ENCODE data around the gene KRTAP5-6. TPM values are rescaled to one million over a fixed set of nuclear protein-coding genes. Genes with fewer than 3 reads are reported as not detected.

The KRTAP5-6 gene, protein sequence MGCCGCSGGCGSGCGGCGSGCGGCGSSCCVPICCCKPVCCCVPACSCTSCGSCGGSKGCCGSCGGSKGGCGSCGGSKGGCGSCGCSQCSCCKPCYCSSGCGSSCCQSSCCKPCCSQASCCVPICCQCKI
- total RNA-seq = not detected

DNA sequence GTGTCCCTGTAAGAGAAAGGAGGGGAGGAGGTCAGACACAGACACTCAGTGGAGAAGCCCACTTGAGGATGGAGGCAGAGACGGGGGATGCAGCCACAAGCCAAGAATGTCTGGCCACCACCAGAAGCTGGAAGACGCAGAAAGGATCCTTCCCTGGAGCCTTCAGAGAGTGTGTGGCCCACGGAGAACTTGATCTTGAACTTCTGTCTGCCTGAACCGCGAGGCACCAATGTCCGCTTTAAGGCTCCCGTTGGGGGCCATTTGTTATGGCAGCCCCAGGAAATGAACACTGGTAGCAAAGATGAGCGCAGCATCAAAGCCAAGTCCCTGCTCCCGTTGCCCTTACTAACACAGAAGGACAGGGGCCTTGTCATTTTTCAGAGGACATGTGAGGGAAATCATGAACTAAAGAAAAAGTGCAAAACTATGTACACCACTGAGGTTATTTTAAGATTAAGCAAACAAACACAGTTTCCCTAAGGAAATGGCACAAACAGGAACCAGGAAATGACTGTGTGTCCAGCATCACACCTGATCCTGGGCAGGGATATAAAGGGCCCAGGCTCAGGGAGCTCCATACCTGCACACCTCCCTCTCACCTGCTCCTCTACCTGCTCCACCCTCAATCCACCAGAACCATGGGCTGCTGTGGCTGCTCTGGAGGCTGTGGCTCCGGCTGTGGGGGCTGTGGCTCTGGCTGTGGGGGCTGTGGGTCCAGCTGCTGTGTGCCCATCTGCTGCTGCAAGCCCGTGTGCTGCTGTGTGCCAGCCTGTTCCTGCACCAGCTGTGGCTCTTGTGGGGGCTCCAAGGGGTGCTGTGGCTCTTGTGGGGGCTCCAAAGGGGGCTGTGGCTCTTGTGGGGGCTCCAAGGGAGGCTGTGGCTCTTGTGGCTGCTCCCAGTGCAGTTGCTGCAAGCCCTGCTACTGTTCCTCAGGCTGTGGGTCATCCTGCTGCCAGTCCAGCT is at the start of gene KRTAP5-6:
KRTAP5-6 (plus strand) TSS at position 588 of the 963 bp plus-strand sequence; CDS start at position 639, 51 bp downstream.
- no peak for FAIRE-seq
- DNase-seq (ENCODE audit: low spot score in 2 of 2) = no peak

DNA sequence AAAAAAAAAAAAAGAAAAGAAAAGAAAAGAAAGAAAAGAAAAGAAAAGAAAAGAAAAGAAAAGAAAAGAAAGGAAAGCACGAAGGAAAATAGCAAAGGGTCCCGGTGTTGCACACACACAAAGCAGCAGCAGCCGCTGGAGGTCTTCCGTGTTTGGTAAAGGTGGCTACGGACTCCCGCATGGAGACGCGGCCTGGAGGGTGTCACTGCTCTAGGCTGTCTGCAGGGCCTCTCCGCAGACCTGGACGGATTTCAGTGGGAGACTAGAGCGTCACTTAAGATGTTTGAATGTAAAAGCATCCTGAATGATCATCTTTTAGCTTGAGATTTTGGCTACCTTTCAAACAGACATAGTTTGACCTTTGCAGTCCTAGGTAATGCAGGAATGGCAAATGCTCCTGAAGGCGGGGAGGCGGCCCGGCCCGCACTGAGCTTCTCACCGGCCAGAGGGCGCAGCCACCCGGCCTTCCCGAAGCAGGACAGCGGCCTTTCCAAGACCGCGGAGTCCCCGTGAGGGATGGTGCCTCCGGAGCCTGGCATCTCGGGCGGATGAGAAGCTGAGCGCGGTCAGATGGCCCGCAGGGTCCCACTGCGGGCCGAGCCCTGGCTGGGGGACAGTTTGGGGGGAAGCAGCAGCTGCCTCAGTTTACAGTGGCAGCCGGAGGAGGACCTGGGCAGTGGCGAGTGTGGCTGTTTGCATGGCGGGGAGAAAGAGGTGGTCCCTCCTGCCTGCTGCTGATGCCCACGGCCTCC is 48.9 kb upstream of the KRTAP5-6 start:
- DNase-seq (ENCODE audit: low spot score in 2 of 2) (no peak), FAIRE-seq (no peak)

DNA sequence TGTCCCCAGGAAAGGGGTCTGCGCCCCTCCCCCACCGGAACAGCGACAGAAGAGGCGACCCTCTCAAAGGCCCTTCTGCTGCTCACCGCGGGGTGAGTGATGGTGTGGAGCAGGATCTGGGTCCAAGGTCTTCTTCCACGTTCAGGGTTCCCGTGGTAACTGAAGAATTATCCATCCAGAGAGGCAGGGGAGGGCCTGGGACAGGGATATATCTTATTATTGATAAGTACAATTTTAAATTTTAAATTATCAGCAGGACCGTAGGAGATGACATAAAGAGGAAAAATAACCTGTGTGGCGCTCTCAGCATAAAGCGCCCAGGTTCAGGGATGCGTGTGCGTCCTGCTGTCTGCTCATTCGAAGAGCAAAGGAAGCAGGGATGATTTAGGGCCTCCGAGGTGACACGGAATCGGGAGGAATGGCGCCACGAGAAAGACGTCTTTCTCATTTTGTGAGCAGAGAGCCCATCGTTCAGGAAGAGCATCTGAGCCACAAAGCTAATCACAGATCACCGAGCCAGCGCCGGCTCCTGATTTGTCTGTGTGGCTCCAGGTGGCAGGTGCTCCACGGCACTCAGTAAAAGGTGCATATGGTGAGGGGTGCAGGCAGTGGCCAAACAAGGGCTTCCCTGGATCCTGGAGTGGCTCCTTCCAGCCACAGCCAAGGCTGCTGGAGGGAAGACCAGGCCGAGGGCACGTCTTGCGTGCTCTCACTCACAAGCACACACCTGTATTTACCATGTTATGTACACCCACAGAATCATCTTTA is 48.2 kb upstream of the KRTAP5-6 start:
- DNase-seq (ENCODE audit: low spot score in 2 of 2) = no peak
- FAIRE-seq = no peak

DNA sequence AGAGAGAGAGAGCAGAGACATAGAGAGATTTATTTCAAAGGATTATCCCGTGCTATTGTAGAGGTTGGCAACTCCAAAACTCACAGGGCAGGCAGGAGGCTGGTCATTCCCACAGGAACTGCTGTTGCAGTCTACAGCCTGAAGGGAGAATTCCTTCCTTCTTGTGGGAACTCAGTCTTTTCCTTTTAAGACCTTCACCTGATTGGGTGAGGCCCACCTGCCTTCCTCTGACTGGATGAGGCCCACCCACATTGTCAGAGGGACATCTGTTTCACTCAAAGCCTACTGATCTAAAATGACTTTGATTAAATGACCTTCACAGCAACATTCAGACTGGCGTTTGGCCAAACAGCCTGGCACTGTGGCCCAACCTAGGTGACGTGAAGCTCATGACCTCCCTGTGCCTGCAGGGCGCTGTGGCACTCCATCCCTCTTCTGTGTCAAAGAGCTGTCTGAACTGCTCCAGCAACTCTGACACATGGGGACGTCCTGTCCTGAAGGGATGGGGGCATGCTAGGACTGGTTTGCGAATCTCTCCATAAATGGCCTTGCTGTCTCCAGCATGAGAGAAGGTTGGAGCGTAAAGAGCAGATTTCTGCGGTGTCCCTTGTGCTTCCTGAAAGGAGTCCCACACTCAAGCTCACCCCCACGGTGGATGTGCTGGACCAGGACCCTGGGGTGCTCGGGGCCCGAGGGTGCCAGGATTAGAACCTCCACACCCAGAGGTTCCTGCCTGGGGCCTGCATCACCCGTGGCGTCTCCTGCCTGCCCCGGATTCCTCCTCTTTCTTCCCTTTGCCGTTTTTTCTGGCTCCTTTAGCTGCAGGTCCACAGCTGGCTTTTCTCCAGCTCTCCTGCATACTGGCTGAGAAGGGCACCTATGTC is 46.7 kb upstream of the KRTAP5-6 start:
- no peak for DNase-seq (ENCODE audit: low spot score in 2 of 2)
- no peak for FAIRE-seq

DNA sequence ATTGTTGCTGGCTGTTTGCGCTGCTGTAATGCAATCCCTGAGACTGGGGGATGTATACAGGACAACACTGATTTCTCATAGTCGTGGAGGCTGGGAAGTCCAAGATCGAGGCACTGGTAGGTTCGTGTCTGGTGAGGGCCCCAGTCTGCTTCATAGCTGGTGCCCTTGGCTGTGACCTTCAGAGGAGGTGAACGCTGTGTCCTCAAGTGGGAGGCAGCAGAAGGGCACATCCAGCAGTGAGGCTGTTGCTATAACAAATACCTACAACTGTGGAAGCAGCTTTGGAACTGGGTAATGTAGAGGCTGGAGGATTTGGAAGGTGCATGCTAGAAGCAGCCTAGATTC is 46.1 kb upstream of the KRTAP5-6 start:
- FAIRE-seq = no peak
- DNase-seq (ENCODE audit: low spot score in 2 of 2) = no peak

DNA sequence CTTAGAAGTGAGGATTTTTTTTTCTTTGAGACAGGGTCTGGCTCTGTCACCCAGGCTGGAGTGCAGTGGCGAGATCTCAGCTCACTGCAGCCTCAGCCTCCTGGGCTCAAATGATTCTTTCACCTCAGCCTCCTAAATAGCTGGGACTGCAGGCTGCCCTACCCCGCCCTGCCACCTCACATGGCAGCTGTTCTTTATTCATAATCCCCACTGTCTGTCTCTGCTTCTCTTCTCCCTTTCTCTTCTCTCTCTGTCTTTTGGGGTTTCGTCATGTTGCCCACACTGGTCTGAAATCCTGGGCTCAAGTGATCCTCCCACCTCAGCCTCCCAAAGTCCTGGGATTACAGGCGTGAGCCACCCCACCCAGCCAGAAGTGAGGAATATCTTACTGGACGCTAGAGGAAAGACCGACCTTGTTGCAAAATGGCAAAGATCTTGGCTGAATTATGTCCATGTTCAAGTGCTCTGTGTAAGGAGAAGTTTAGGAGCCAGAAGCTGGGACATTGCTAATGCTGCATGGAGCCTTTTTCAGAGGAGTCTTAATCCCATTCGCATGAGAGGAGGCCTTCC is 45.5 kb upstream of the KRTAP5-6 start:
- DNase-seq (ENCODE audit: low spot score in 2 of 2) (no peak), FAIRE-seq (no peak)

DNA sequence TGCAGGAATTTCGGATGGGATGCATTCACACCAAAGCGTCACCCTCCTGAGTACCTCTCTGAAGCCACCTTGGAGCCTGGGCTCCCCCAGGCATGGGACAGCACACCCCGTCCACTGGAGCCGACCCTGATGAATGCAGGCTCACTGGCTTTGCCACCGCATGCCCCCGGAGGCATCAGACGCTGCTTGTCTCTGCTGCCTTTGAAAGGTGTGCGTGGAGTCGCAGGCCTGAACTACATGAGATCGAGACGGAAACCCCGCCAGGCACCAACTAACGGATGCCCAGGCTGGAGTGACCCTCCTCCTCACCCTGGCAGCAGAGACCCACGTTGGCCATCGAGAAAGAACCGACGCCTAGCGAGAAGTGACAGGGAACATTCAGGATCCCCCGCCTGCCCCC is 45.0 kb upstream of the KRTAP5-6 start:
- DNase-seq (ENCODE audit: low spot score in 2 of 2) (no peak), FAIRE-seq (no peak)

DNA sequence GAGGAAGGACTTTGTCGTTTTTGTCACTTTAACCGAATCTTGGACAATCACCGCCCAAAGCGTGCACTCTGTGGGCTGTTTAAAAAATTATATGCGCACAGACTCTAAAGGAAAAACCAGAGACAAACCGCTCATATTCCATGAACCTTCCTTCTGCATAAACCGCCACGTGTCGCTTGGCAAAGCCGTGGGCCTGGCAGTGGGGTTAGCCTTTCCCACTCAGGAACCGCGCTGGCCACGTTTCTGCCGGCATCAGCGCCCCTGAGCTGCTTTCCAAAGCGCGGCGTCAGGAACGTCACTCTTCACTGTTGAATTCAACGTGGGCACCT is 44.6 kb upstream of the KRTAP5-6 start:
- FAIRE-seq (no peak), DNase-seq (ENCODE audit: low spot score in 2 of 2) (no peak)

DNA sequence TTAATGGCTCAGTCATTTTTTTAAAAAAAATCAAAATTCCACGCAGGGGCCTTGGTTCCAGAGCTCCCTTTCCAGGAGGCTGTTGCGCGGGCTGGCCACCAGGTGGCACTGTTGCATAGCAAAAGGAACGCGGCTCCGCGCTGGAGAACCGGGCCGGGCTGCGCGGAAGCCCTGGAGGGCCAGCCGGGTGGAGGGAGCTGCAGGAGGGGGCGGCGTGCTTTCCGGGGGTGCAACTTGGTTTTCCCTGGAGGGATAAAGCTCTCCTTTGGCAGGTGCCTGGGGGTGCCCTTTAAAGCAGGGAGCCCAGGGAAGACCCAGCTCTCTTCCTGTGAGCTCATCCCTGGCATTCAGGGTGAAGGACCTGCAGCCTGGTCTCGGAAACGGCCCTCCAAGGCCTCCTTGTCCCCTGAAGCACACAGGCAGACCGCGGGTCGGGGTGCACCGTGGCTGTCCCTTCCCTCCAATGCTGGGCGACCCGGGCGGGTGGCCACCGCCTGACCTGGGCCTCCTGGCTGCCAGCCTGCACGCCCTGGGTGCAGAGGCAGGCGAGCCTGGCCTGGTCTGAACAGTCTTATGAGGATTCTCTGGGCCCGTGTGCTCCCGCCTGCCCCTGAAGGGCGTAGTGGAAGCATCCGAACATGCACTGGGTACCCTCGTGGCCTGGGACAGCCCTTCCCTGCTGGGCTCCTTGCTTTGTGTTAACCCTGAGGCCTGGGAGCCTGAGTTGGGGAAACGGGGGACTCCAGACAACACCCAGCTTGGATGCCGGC is 44.0 kb upstream of the KRTAP5-6 start:
- DNase-seq (ENCODE audit: low spot score in 2 of 2) (peak; percentile 85 to 95), FAIRE-seq (no peak)

DNA sequence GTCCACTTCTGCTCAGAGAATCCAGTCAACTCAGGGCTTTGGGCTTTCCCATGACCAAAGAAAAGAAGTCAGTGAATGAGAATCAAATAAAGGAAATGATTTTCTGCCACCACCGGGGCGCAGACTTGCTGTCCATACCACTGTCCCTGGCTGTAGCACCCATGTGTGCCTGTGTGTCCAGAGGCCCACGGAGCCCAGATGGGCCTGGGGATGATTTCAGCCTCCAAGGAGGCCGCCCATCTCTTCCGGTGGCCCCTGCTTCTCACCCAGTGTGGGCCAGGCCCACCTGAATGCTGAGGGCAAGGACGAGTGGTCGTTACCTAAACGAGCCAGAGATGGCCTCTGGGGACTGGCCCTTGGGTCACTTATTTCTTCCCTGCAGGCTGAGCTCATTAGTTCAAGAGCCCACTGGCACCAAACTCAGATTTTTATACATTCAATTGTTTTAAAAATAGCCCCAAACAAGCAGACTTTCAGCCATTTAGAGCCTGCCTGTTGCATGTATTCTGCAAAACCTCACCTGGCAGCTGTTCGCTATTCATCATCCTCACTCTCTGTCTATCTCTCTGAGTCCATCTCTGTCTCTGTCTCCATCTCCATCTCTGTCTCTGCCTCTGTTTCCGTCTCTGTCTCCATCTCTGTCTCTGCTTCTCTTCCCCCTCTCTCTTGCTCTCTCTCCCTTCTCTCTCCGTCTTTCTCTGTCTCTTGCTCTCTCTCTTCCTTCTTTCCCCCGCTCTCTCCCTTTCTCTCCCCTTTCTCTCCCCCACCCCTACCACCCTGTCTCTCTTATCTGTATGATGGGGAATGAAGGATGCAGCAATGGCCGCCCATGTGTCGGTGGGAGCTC is 43.2 kb upstream of the KRTAP5-6 start:
- FAIRE-seq (no peak), DNase-seq (ENCODE audit: low spot score in 2 of 2) (no peak)

DNA sequence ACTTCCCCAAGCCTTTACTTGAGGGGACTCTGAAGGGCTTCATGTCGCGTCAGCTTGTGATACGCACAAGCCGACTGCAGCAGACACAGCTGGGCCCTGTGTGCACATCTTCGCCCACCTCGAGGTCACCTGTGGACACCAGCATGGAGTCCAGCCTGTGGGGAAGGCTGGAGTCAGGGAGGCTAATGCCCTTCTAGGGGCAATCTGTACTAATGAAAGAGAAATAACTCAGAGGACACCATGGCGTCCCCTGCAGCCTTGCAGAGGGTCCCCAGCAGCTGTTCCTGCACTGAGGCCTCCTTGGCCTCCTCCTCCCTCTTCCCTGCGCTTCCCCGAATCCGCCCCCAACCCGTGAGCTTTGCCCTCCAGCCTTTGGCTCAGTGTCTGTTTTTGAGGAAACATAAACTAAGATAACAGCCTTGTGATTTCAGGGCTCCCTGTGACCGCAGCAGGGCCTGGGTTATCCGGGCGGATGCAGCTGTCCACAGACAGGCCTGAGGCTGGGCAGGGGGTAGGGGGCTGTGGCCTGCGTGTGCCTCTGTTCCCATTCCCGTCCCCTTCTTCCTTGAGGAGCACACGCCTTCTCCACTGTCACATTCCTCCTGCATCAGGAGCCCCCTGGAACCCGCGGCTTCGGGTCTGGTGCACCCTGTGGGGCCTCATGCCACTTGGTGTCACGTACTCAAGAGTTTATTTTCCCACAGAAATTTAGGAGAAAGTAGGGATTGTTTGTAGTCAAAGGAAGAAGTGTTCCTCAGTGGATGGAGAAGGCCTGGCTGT is 42.4 kb upstream of the KRTAP5-6 start:
- FAIRE-seq (no peak), DNase-seq (ENCODE audit: low spot score in 2 of 2) (no peak)

DNA sequence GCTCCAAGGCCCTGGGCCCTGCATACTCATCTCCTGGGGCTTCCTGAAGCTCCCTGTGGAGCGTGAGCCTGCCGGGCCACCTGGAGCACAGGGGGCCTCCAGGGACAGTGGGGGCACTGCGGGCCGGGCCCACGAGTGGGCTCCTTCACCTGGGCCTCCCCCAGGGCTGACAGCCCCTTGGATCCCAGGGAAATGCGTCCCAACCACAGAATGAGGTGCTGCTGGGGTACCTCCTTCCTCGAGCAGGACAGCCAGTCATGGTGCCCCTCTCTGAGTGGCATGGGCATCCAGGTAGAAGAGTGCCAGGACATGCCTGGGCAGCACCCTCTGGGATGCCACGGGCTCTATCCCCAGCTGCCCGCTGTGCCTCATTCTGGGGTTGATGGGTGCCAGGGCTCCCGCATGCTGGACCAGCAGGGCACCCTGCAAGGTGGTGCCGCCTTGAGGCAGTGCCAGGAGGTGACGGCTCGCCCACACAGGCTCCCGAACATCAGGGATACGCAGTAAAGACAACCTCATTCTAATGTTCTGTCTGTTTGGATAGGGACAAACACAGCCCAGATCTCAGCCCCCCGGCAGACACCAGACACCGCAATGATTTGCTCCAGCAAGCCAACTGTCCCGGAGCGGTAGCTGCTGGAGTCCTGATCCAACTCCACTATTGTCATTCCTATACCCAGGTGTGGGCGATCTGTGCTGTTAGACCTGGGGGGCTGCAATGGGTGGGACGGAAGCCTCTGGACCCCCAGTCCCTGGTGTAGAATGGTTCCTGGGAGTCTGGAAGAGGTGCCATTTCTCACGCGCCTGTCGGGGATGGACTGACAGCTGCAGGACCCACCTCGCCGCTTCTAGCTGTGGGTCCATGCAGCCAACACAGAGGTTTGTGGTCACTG is 41.6 kb upstream of the KRTAP5-6 start:
- FAIRE-seq (no peak), DNase-seq (ENCODE audit: low spot score in 2 of 2) (no peak)

DNA sequence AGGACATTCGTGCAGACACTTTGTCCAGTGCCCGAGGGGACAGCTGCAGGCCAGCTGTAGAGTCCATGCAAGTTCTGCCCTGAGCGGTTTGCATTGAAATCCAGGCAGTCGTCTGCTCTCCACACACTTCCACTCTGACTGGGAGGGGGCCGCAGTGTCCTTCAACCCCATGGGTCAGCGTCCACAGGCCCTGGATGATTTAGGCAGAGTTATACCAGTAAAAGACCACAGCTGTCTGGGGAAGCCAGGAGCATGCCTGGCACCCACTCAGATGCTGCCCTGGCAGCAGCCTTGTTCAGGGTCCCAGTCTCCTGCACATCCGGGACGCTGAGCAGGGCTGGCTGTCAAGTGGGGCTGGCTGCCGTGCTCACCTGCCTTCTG is 40.9 kb upstream of the KRTAP5-6 start:
- FAIRE-seq = no peak
- DNase-seq (ENCODE audit: low spot score in 2 of 2) = no peak

DNA sequence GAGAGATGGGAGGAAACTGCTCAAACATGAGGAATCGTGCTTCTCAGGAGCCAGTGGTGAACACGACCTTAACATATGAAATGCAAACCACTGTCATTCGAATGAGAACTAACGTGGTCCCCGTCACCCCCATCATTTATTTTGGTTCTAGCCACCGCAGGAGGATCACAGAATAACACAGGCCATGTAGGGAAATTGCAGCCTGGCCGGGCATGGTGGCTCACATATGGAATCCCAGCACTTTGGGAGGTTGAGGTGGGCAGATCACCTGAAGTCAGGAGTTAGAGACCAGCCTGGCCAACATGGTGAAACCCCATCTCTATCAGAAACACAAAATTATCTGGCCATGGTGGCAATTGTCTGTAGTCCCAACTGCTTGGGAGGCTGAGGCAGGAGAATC is 40.3 kb upstream of the KRTAP5-6 start:
- FAIRE-seq = no peak
- DNase-seq (ENCODE audit: low spot score in 2 of 2) = no peak

DNA sequence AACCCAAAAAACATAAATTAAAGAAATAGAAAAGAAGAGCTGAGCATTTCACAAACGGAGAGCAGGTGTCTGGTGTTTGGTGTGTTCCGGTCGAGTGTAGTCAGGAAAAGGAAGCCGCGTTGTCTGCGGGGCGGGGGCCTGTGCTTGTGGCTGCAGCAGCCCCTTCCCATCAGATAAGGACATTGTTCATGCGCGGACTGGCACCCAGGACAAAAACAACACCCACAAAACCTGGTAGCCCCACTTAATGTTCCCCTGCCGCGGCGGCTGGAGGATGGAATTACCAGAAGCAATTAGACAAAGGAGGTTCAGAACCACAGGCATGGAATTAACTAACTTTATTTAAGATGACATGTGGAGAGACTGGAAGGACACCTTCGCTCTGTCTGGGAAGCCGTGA is 37.5 kb upstream of the KRTAP5-6 start:
- FAIRE-seq (no peak), DNase-seq (ENCODE audit: low spot score in 2 of 2) (no peak)

Data from frontal cortex (tissue), 4 donors.